ENCODE measurements around the gene MRPL4.

The MRPL4 gene

DNA sequence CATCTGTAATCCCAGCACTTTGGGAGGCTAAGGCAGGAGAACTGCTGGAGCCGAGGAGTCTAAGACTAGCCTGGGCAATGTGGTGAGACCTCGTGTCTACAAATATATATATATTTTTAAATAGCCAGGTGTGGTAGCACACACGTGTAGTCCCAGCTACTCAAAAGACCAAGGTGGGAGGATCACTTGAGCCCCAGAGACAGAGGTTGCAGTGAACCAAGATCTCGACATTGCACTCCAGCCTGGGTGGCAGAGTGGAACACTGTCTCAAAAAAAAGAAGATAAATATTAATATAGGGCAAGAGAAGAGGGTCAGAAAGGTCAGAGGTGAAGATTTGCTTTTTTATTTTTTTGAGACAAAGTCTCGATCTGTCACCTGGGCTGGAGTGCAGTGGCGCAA, 5.5 kb upstream of the MRPL4 start:
- H3K4me3 ChIP-seq (ENCODE audit: low read length): no peak overlapping the region
- DNase-seq (ENCODE audit: low read depth): no peak
- no peaks in the 10 kb centered on the region for H3K36me3 ChIP-seq (ENCODE audit: control insufficient read depth, insufficient read depth, low read length, severe bottlenecking)
- peaks cover 10% of the 10 kb centered on the region for H3K4me1 ChIP-seq (ENCODE audit: control insufficient read depth, insufficient read depth, low read length)
- no peak overlapping the region for H3K9ac ChIP-seq (ENCODE audit: low read length)
- no peaks in the 10 kb centered on the region for H3K9me3 ChIP-seq (ENCODE audit: control insufficient read depth, low read length)
- no peaks in the 10 kb centered on the region for H3K27me3 ChIP-seq (replicated peaks; ENCODE audit: control insufficient read depth, insufficient read depth, low read length)

GRCh38 chr19:10252707-10253106, 693 bp downstream of the MRPL4 start:
- Histone ChIP-seq H3K27me3 (replicated peaks; ENCODE audit: control insufficient read depth, insufficient read depth, low read length) (no peaks in the 10 kb centered on the region), H3K9me3 (ENCODE audit: control insufficient read depth, low read length) (no peaks in the 10 kb centered on the region), H3K9ac (ENCODE audit: low read length) (peak overlapping the region; percentile 96), H3K36me3 (ENCODE audit: control insufficient read depth, insufficient read depth, low read length, severe bottlenecking) (peaks cover 38% of the 10 kb centered on the region), H3K4me1 (ENCODE audit: control insufficient read depth, insufficient read depth, low read length) (peaks cover 7% of the 10 kb centered on the region), H3K4me3 (ENCODE audit: low read length) (peak overlapping the region; percentile 99)
- no peak for DNase-seq (ENCODE audit: low read depth)

DNA sequence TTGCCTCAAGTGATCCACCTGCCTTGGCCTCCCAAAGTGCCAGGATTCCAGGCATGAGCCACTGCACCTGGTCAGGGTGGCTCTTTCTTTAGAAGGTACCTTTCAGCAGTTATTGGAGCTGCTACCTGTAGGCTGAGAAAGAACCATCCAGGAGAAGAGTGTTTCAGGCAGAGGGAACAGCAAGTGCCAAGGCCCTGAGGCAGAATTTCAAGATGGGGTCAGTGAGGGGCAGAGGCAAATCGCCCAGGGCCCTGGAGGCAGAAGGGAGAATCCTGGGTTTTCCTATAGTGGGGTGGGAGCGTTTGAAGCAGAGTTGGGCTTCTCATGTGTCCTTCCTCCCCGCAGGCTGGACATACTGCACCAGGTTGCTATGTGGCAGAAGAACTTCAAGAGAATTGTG, 2.2 kb downstream of the MRPL4 start:
- H3K27me3 ChIP-seq (replicated peaks; ENCODE audit: control insufficient read depth, insufficient read depth, low read length): no peaks in the 10 kb centered on the region
- no peaks in the 10 kb centered on the region for H3K9me3 ChIP-seq (ENCODE audit: control insufficient read depth, low read length)
- DNase-seq (ENCODE audit: low read depth): no peak
- H3K9ac ChIP-seq (ENCODE audit: low read length): no peak overlapping the region
- H3K4me3 ChIP-seq (ENCODE audit: low read length): no peak overlapping the region
- peaks cover 49% of the 10 kb centered on the region for H3K36me3 ChIP-seq (ENCODE audit: control insufficient read depth, insufficient read depth, low read length, severe bottlenecking)
- H3K4me1 ChIP-seq (ENCODE audit: control insufficient read depth, insufficient read depth, low read length): peaks cover 7% of the 10 kb centered on the region

GRCh38 chr19:10255358-10255757, 3.3 kb downstream of the MRPL4 start:
- no peaks in the 10 kb centered on the region for H3K9me3 ChIP-seq (ENCODE audit: control insufficient read depth, low read length)
- H3K4me3 ChIP-seq (ENCODE audit: low read length): no peak overlapping the region
- peaks cover 7% of the 10 kb centered on the region for H3K4me1 ChIP-seq (ENCODE audit: control insufficient read depth, insufficient read depth, low read length)
- no peak overlapping the region for H3K9ac ChIP-seq (ENCODE audit: low read length)
- DNase-seq (ENCODE audit: low read depth): no peak
- H3K36me3 ChIP-seq (ENCODE audit: control insufficient read depth, insufficient read depth, low read length, severe bottlenecking): peaks cover 58% of the 10 kb centered on the region
- H3K27me3 ChIP-seq (replicated peaks; ENCODE audit: control insufficient read depth, insufficient read depth, low read length): no peaks in the 10 kb centered on the region

- peaks cover 7% of the 10 kb centered on the region for H3K4me1 ChIP-seq (ENCODE audit: control insufficient read depth, insufficient read depth, low read length)
- no peaks in the 10 kb centered on the region for H3K9me3 ChIP-seq (ENCODE audit: control insufficient read depth, low read length)
- H3K27me3 ChIP-seq (replicated peaks; ENCODE audit: control insufficient read depth, insufficient read depth, low read length): no peaks in the 10 kb centered on the region
- H3K36me3 ChIP-seq (ENCODE audit: control insufficient read depth, insufficient read depth, low read length, severe bottlenecking): peaks cover 58% of the 10 kb centered on the region
- no peak overlapping the region for H3K4me3 ChIP-seq (ENCODE audit: low read length)
- H3K9ac ChIP-seq (ENCODE audit: low read length): no peak overlapping the region
- no peak for DNase-seq (ENCODE audit: low read depth)
Measured at GRCh38 chr19:10256551-10256950, 4.5 kb downstream of the MRPL4 start.

DNA sequence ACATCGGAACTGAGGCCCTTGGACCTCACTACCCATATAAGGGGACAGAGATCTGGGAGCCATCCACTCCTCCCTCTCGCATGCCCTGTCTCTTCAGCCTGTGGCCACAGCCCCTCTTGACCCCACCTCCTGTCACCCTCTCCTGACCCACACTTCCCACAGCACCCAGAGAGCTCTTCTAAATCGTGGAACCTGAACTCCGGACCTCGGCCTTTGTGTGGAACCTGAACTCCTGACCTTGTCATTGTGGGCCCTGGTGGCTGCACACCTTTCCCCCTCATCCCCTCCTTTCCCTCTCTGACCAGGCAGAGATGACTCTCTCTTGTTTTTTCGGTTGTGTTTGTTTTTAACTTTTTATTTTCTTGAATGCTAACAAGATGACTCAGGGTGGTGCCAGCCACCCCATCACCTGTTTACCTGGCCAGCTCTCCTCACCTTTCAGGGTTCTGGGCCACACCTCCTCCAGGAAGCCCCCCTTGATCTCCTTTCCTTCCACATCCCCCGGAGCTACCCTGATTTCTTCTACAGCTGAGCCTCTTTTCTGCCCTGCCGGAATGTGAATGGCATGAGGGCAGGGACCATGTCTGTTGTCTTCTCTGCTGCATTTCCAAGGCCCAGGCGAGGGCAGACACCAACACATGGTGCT, 5.1 kb downstream of the MRPL4 start:
- H3K27me3 ChIP-seq (replicated peaks; ENCODE audit: control insufficient read depth, insufficient read depth, low read length): no peaks in the 10 kb centered on the region
- no peaks in the 10 kb centered on the region for H3K9me3 ChIP-seq (ENCODE audit: control insufficient read depth, low read length)
- H3K9ac ChIP-seq (ENCODE audit: low read length): no peak overlapping the region
- no peak overlapping the region for H3K4me3 ChIP-seq (ENCODE audit: low read length)
- DNase-seq (ENCODE audit: low read depth): no peak
- H3K36me3 ChIP-seq (ENCODE audit: control insufficient read depth, insufficient read depth, low read length, severe bottlenecking): peaks cover 58% of the 10 kb centered on the region
- H3K4me1 ChIP-seq (ENCODE audit: control insufficient read depth, insufficient read depth, low read length): peaks cover 7% of the 10 kb centered on the region

DNA sequence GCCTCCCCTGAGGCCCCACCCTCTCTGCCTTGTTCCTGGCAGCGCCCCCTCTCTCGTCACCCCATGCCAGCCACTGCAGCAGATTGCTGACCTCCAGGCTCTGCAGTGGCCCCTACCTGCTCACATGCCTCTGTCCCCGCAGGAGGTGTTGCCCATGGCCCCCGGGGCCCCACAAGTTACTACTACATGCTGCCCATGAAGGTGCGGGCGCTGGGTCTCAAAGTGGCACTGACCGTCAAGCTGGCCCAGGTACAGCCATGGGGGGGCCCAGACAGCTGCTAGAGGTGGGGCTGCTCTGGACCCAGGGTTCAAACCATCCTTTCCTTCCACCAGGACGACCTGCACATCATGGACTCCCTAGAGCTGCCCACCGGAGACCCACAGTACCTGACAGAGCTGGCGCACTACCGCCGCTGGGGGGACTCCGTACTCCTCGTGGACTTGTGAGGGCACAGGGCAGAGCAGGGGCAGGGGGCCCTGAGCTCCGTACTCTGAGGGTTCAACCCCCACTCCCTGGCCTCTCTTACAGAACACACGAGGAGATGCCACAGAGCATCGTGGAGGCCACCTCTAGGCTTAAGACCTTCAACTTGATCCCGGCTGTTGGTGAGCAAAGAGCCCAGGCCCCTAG, 6.2 kb downstream of the MRPL4 start:
- H3K36me3 ChIP-seq (ENCODE audit: control insufficient read depth, insufficient read depth, low read length, severe bottlenecking): peaks cover 58% of the 10 kb centered on the region
- H3K9me3 ChIP-seq (ENCODE audit: control insufficient read depth, low read length): no peaks in the 10 kb centered on the region
- DNase-seq (ENCODE audit: low read depth): no peak
- no peak overlapping the region for H3K4me3 ChIP-seq (ENCODE audit: low read length)
- H3K4me1 ChIP-seq (ENCODE audit: control insufficient read depth, insufficient read depth, low read length): no peaks in the 10 kb centered on the region
- H3K9ac ChIP-seq (ENCODE audit: low read length): no peak overlapping the region
- no peaks in the 10 kb centered on the region for H3K27me3 ChIP-seq (replicated peaks; ENCODE audit: control insufficient read depth, insufficient read depth, low read length)

DNA sequence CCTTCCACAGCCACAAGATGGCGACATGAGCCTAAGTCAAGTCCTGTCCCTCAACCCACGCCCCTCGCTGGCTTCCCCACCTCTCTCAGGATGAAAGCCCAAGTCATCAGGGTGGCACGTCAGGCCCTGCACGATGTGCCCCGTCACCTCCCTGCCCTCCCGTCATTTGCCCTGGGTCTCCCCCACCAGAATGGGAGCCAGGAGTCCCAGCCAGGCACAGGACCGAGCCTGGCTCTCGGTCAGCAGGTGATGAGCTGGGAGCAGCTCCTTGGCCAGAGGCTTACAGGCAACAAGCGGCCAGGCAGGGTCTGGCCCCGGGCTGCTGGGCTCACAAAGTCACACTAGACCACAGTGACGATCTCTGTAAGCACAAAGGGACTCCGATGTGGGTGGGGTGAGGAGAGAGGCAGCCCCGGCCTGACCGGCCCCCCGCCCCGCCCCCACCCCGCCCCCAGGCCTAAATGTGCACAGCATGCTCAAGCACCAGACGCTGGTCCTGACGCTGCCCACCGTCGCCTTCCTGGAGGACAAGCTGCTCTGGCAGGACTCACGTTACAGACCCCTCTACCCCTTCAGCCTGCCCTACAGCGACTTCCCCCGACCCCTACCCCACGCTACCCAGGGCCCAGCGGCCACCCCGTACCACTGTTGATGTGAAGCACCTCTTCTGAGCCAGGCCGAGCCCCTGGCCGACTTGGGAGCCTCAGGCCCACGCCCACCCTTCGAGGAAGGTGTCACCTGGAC, 7.3 kb downstream of the MRPL4 start:
- peak; percentile 94 for DNase-seq (ENCODE audit: low read depth)
- H3K9me3 ChIP-seq (ENCODE audit: control insufficient read depth, low read length): no peaks in the 10 kb centered on the region
- peaks cover 48% of the 10 kb centered on the region for H3K36me3 ChIP-seq (ENCODE audit: control insufficient read depth, insufficient read depth, low read length, severe bottlenecking)
- H3K27me3 ChIP-seq (replicated peaks; ENCODE audit: control insufficient read depth, insufficient read depth, low read length): no peaks in the 10 kb centered on the region
- no peak overlapping the region for H3K9ac ChIP-seq (ENCODE audit: low read length)
- H3K4me3 ChIP-seq (ENCODE audit: low read length): no peak overlapping the region
- H3K4me1 ChIP-seq (ENCODE audit: control insufficient read depth, insufficient read depth, low read length): no peaks in the 10 kb centered on the region

GRCh38 chr19:10260141-10260584, 8.1 kb downstream of the MRPL4 start:
- no peaks in the 10 kb centered on the region for H3K27me3 ChIP-seq (replicated peaks; ENCODE audit: control insufficient read depth, insufficient read depth, low read length)
- no peak overlapping the region for H3K4me3 ChIP-seq (ENCODE audit: low read length)
- peaks cover 40% of the 10 kb centered on the region for H3K36me3 ChIP-seq (ENCODE audit: control insufficient read depth, insufficient read depth, low read length, severe bottlenecking)

DNA sequence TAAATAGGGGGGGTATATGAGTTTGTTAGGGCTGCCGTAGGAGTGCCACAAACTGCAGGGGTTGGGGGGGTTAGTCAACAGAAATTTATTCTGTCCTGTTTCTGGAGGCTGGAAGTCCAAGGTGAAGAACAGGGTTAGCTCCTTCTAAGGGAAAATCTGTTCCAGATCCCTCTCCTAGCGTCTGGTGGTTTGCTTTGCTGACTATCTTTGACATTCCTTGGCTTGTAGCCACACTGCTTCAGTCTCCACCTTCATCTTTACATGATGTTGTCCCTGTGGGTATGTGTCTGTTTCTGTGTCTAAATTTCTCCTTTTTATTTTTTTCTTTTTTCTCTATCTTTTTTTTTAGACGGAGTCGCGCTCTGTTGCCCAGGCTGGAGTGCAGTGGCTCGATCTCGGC, 10.8 kb downstream of the MRPL4 start:
- no peaks in the 10 kb centered on the region for H3K27me3 ChIP-seq (replicated peaks; ENCODE audit: control insufficient read depth, insufficient read depth, low read length)
- no peak overlapping the region for H3K9ac ChIP-seq (ENCODE audit: low read length)
- peaks cover 19% of the 10 kb centered on the region for H3K36me3 ChIP-seq (ENCODE audit: control insufficient read depth, insufficient read depth, low read length, severe bottlenecking)
- H3K9me3 ChIP-seq (ENCODE audit: control insufficient read depth, low read length): no peaks in the 10 kb centered on the region
- no peak for DNase-seq (ENCODE audit: low read depth)
- no peak overlapping the region for H3K4me3 ChIP-seq (ENCODE audit: low read length)
- H3K4me1 ChIP-seq (ENCODE audit: control insufficient read depth, insufficient read depth, low read length): no peaks in the 10 kb centered on the region

More at GRCh38 chr19:10260141-10260584, 8.1 kb downstream of the MRPL4 start:
- no peak for DNase-seq (ENCODE audit: low read depth)
- Histone ChIP-seq H3K4me1 (ENCODE audit: control insufficient read depth, insufficient read depth, low read length) (no peaks in the 10 kb centered on the region), H3K9me3 (ENCODE audit: control insufficient read depth, low read length) (no peaks in the 10 kb centered on the region), H3K9ac (ENCODE audit: low read length) (no peak overlapping the region)

DNA sequence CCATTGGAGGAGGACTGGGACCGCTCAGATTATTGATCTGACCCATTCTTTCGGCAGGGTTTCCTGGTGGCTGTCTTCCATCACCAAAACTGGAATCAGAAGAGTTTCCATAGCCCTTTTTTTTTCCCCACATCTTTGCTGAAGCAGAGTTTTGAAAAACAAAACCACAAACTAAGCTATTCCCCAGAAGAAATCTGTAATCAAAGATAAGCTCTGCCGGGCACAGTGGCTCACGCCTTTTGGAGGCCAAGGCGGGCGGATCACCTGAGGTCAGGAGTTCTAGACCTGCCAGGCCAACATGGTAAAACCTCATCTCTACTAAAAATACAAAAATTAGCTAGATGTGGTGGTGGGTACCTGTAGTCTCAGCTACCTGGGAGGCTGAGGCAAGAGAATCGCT, 14.7 kb downstream of the MRPL4 start:
- no peak for DNase-seq (ENCODE audit: low read depth)
- Histone ChIP-seq H3K27me3 (replicated peaks; ENCODE audit: control insufficient read depth, insufficient read depth, low read length) (no peaks in the 10 kb centered on the region), H3K36me3 (ENCODE audit: control insufficient read depth, insufficient read depth, low read length, severe bottlenecking) (no peaks in the 10 kb centered on the region), H3K9me3 (ENCODE audit: control insufficient read depth, low read length) (no peaks in the 10 kb centered on the region), H3K4me3 (ENCODE audit: low read length) (no peak overlapping the region), H3K4me1 (ENCODE audit: control insufficient read depth, insufficient read depth, low read length) (peaks cover 5% of the 10 kb centered on the region), H3K9ac (ENCODE audit: low read length) (no peak overlapping the region)
